Fibroblast of lung (primary cell): ENCODE results near the gene GDPD1. TPM values are rescaled to one million over a fixed set of nuclear protein-coding genes. Genes with fewer than 3 reads are reported as not detected.

ENCODE experiments used
- DNase-seq, 2 donors: peaks; one replicate each; pipeline versions ENCODE4 v3.0.0 to v3.0.0-alpha.2; 2010; ENCODE audit warnings: low read depth in 2 of 2
- H2AFZ ChIP-seq: 2 replicates; pipeline ENCODE4 v1.5.1; 2012; ENCODE audit warnings: low read length, control low read depth, inconsistent platforms
- H3K27ac ChIP-seq: 2 replicates; pipeline ENCODE4 v1.5.1; 2011; ENCODE audit warnings: low read length, control low read depth; ENCODE audit not compliant: insufficient read depth
- H3K27me3 ChIP-seq: 2 replicates; pipeline ENCODE4 v1.5.1; 2011; ENCODE audit warnings: mild to moderate bottlenecking, low read length; ENCODE audit not compliant: control insufficient read depth, insufficient read depth
- H3K36me3 ChIP-seq: 2 replicates; pipeline ENCODE4 v1.5.1; 2011; ENCODE audit warnings: low read length; ENCODE audit not compliant: control insufficient read depth, insufficient read depth
- H3K4me1 ChIP-seq: 2 replicates; pipeline ENCODE4 v1.5.1; 2011; ENCODE audit warnings: low read length; ENCODE audit not compliant: control insufficient read depth, insufficient read depth; ENCODE audit errors: extremely low read depth
- H3K4me2 ChIP-seq: 2 replicates; pipeline ENCODE4 v1.5.1; 2011; ENCODE audit warnings: low read length, control low read depth; ENCODE audit not compliant: insufficient read depth; ENCODE audit errors: extremely low read depth
- H3K4me3 ChIP-seq, 4 experiments: fragments of 200-600 bp in 1 of 4; sonication (generic) in 1 of 4; replicated peaks in 1 of 4; 2 replicates each; pipeline ENCODE4 v1.5.1; 2011 to 2016; ENCODE audit warnings: low read length in 4 of 4, low read depth in 3 of 4, mild to moderate bottlenecking in 3 of 4, control low read depth in 2 of 4, inconsistent platforms in 1 of 4, mixed read lengths in 1 of 4; ENCODE audit not compliant: insufficient read depth in 1 of 4; ENCODE audit errors: control extremely low read depth in 1 of 4
- H3K79me2 ChIP-seq: 2 replicates; pipeline ENCODE4 v1.5.1; 2012; ENCODE audit warnings: mild to moderate bottlenecking, low read length, inconsistent platforms; ENCODE audit not compliant: control insufficient read depth, insufficient read depth
- H3K9ac ChIP-seq: 2 replicates; pipeline ENCODE4 v1.5.1; 2011; ENCODE audit warnings: mild to moderate bottlenecking, low read length, control low read depth; ENCODE audit not compliant: insufficient read depth
- H3K9me3 ChIP-seq: 2 replicates; pipeline ENCODE4 v1.5.1; 2012; ENCODE audit warnings: low read depth, low read length; ENCODE audit not compliant: control insufficient read depth, insufficient read depth
- H4K20me1 ChIP-seq: 2 replicates; pipeline ENCODE4 v1.5.1; 2011; ENCODE audit warnings: low read length; ENCODE audit not compliant: control insufficient read depth, insufficient read depth; ENCODE audit errors: extremely low read depth
- CTCF ChIP-seq, 2 donors: IDR thresholded peaks in 1 of 2; conservative IDR thresholded peaks in 1 of 2; 1 replicate in 1 of 2; 2 replicates in 1 of 2; pipeline ENCODE4 v1.5.1; 2011 to 2012; ENCODE audit warnings: low read length in 2 of 2, control low read depth in 1 of 2, inconsistent platforms in 1 of 2, low read depth in 1 of 2, mild to moderate bottlenecking in 1 of 2
- EZH2 ChIP-seq: IDR thresholded peaks from 2 replicates; pipeline ENCODE4 v1.5.1; 2012; ENCODE audit warnings: low read length, control low read depth, mild to moderate bottlenecking; ENCODE audit errors: missing control alignments
- polyA plus RNA-seq, 2 donors: library from polyadenylated mRNA; depleted of rRNA in 1 of 2; stranded (reverse) in 1 of 2; unstranded in 1 of 2; fragments of >200 nt; gene quantifications; 2 replicates each; pipeline ENCODE4 v1.2.1, GENCODE V29; 2011 to 2012; ENCODE audit warnings: missing spikeins in 1 of 2
- total RNA-seq: library from RNA; depleted of rRNA; stranded (reverse); fragments of >200 nt; gene quantifications from 2 replicates; pipeline ENCODE4 v1.2.1, GENCODE V29; 2014

GDPD1 gene
- total and polyA plus RNA-seq, 2 donors (not counting 1 experiment from before 2014, with no cell fraction given) = 0.44 to 1.3 TPM

GRCh38 chr17:59199398-59199797 lies 20.9 kb upstream of the GDPD1 start:
- H2AFZ ChIP-seq = no peak overlapping the region
- H3K4me2 ChIP-seq = no peak overlapping the region
- H3K79me2 ChIP-seq = no peaks in the 10 kb centered on the region
- H3K4me3 ChIP-seq = no peak overlapping the region
- DNase-seq = no peak
- no peak overlapping the region for H3K9ac ChIP-seq
- no peaks in the 10 kb centered on the region for H4K20me1 ChIP-seq
- H3K4me1 ChIP-seq = no peaks in the 10 kb centered on the region
- peaks cover 2% of the 10 kb centered on the region for H3K36me3 ChIP-seq
- H3K27ac ChIP-seq = no peak overlapping the region
- no peaks in the 10 kb centered on the region for H3K9me3 ChIP-seq
- no peaks in the 10 kb centered on the region for H3K27me3 ChIP-seq
- TF ChIP-seq EZH2 (no peak), CTCF (conservative IDR thresholded peaks at IDR 0.05 in 1 of 2, IDR thresholded peaks at IDR 0.05 in 1 of 2; ENCODE audit: low read depth in 1 of 2, low read length in 2 of 2) (no peak)

- H3K27ac ChIP-seq = no peak overlapping the region
- no peaks in the 10 kb centered on the region for H3K79me2 ChIP-seq
- no peaks in the 10 kb centered on the region for H3K9me3 ChIP-seq
- H3K4me2 ChIP-seq = no peak overlapping the region
- H3K9ac ChIP-seq = no peak overlapping the region
- no peak overlapping the region for H2AFZ ChIP-seq
- H3K4me3 ChIP-seq = no peak overlapping the region
- H4K20me1 ChIP-seq = no peaks in the 10 kb centered on the region
- no peaks in the 10 kb centered on the region for H3K27me3 ChIP-seq
- TF ChIP-seq CTCF (conservative IDR thresholded peaks at IDR 0.05 in 1 of 2, IDR thresholded peaks at IDR 0.05 in 1 of 2; ENCODE audit: low read depth in 1 of 2, low read length in 2 of 2) = no peak
- TF ChIP-seq EZH2 = no peak
- no peaks in the 10 kb centered on the region for H3K4me1 ChIP-seq
- no peak for DNase-seq
- H3K36me3 ChIP-seq = peaks cover 2% of the 10 kb centered on the region
These were observed 18.0 kb upstream of the GDPD1 start for GRCh38 chr17:59202320-59202719.

GRCh38 chr17:59219370-59219769 lies 941 bp upstream of the GDPD1 start:
- no peaks in the 10 kb centered on the region for H3K27me3 ChIP-seq

More at GRCh38 chr17:59219370-59219769, 941 bp upstream of the GDPD1 start:
- Histone ChIP-seq H3K9me3 (no peaks in the 10 kb centered on the region), H4K20me1 (no peaks in the 10 kb centered on the region), H3K4me3 (no peak overlapping the region), H3K36me3 (no peaks in the 10 kb centered on the region), H3K4me2 (no peak overlapping the region), H2AFZ (no peak overlapping the region), H3K4me1 (no peaks in the 10 kb centered on the region), H3K27ac (no peak overlapping the region), H3K79me2 (no peaks in the 10 kb centered on the region), H3K9ac (no peak overlapping the region)
- no peak for TF ChIP-seq CTCF (conservative IDR thresholded peaks at IDR 0.05 in 1 of 2, IDR thresholded peaks at IDR 0.05 in 1 of 2; ENCODE audit: low read depth in 1 of 2, low read length in 2 of 2)
- TF ChIP-seq EZH2 = no peak
- DNase-seq = no peak
